ENCODE results near the gene MTA1.

The MTA1 gene

GRCh38 chr14:105498430-105499255 lies 79.0 kb downstream of the MTA1 start:
- no peaks in the 10 kb centered on the region for H3K27me3 ChIP-seq (ENCODE audit: control insufficient read depth, insufficient read depth, low read length)
- no peak overlapping the region for H3K9ac ChIP-seq (ENCODE audit: low read length)
- no peak overlapping the region for H3K27ac ChIP-seq (ENCODE audit: low read depth, low read length)
- H3K4me3 ChIP-seq (ENCODE audit: low read length) = no peak overlapping the region
- H3K36me3 ChIP-seq (ENCODE audit: control insufficient read depth, insufficient read depth, low read length) = no peaks in the 10 kb centered on the region
- H3K4me1 ChIP-seq (ENCODE audit: control insufficient read depth, insufficient read depth, low read length) = no peaks in the 10 kb centered on the region

- Histone ChIP-seq H3K4me3 (ENCODE audit: low read length) (no peak overlapping the region), H3K27me3 (ENCODE audit: control insufficient read depth, insufficient read depth, low read length) (no peaks in the 10 kb centered on the region), H3K9ac (ENCODE audit: low read length) (no peak overlapping the region), H3K4me1 (ENCODE audit: control insufficient read depth, insufficient read depth, low read length) (no peaks in the 10 kb centered on the region), H3K27ac (ENCODE audit: low read depth, low read length) (no peak overlapping the region), H3K36me3 (ENCODE audit: control insufficient read depth, insufficient read depth, low read length) (no peaks in the 10 kb centered on the region)
These were observed 79.8 kb downstream of the MTA1 start for GRCh38 chr14:105499256-105500035.

- Histone ChIP-seq H3K4me3 (ENCODE audit: low read length) (no peak overlapping the region), H3K4me1 (ENCODE audit: control insufficient read depth, insufficient read depth, low read length) (no peaks in the 10 kb centered on the region), H3K36me3 (ENCODE audit: control insufficient read depth, insufficient read depth, low read length) (no peaks in the 10 kb centered on the region), H3K27ac (ENCODE audit: low read depth, low read length) (no peak overlapping the region), H3K27me3 (ENCODE audit: control insufficient read depth, insufficient read depth, low read length) (no peaks in the 10 kb centered on the region), H3K9ac (ENCODE audit: low read length) (no peak overlapping the region)
These were observed 80.6 kb downstream of the MTA1 start for GRCh38 chr14:105500036-105500725.

GRCh38 chr14:105500726-105501101 lies 81.1 kb downstream of the MTA1 start:
- no peak overlapping the region for H3K27ac ChIP-seq (ENCODE audit: low read depth, low read length)
- no peak overlapping the region for H3K4me3 ChIP-seq (ENCODE audit: low read length)
- no peaks in the 10 kb centered on the region for H3K36me3 ChIP-seq (ENCODE audit: control insufficient read depth, insufficient read depth, low read length)
- H3K27me3 ChIP-seq (ENCODE audit: control insufficient read depth, insufficient read depth, low read length) = no peaks in the 10 kb centered on the region
- no peak overlapping the region for H3K9ac ChIP-seq (ENCODE audit: low read length)
- H3K4me1 ChIP-seq (ENCODE audit: control insufficient read depth, insufficient read depth, low read length) = no peaks in the 10 kb centered on the region

- Histone ChIP-seq H3K9ac (ENCODE audit: low read length) (no peak overlapping the region), H3K27ac (ENCODE audit: low read depth, low read length) (no peak overlapping the region), H3K4me3 (ENCODE audit: low read length) (no peak overlapping the region), H3K36me3 (ENCODE audit: control insufficient read depth, insufficient read depth, low read length) (no peaks in the 10 kb centered on the region), H3K27me3 (ENCODE audit: control insufficient read depth, insufficient read depth, low read length) (no peaks in the 10 kb centered on the region), H3K4me1 (ENCODE audit: control insufficient read depth, insufficient read depth, low read length) (no peaks in the 10 kb centered on the region)
These were observed 82.1 kb downstream of the MTA1 start for GRCh38 chr14:105501504-105502291.

GRCh38 chr14:105502446-105503295 lies 83.0 kb downstream of the MTA1 start:
- no peaks in the 10 kb centered on the region for H3K27me3 ChIP-seq (ENCODE audit: control insufficient read depth, insufficient read depth, low read length)
- H3K4me3 ChIP-seq (ENCODE audit: low read length) = no peak overlapping the region
- H3K9ac ChIP-seq (ENCODE audit: low read length) = no peak overlapping the region
- no peak overlapping the region for H3K27ac ChIP-seq (ENCODE audit: low read depth, low read length)
- H3K4me1 ChIP-seq (ENCODE audit: control insufficient read depth, insufficient read depth, low read length) = no peaks in the 10 kb centered on the region
- H3K36me3 ChIP-seq (ENCODE audit: control insufficient read depth, insufficient read depth, low read length) = no peaks in the 10 kb centered on the region

GRCh38 chr14:105503296-105503640 lies 83.6 kb downstream of the MTA1 start:
- Histone ChIP-seq H3K9ac (ENCODE audit: low read length) (no peak overlapping the region), H3K4me1 (ENCODE audit: control insufficient read depth, insufficient read depth, low read length) (no peaks in the 10 kb centered on the region), H3K36me3 (ENCODE audit: control insufficient read depth, insufficient read depth, low read length) (no peaks in the 10 kb centered on the region), H3K4me3 (ENCODE audit: low read length) (no peak overlapping the region), H3K27me3 (ENCODE audit: control insufficient read depth, insufficient read depth, low read length) (no peaks in the 10 kb centered on the region), H3K27ac (ENCODE audit: low read depth, low read length) (no peak overlapping the region)

GRCh38 chr14:105503935-105504692 lies 84.5 kb downstream of the MTA1 start:
- H3K4me3 ChIP-seq (ENCODE audit: low read length) = no peak overlapping the region
- no peak overlapping the region for H3K9ac ChIP-seq (ENCODE audit: low read length)
- no peaks in the 10 kb centered on the region for H3K36me3 ChIP-seq (ENCODE audit: control insufficient read depth, insufficient read depth, low read length)
- H3K4me1 ChIP-seq (ENCODE audit: control insufficient read depth, insufficient read depth, low read length) = no peaks in the 10 kb centered on the region
- H3K27ac ChIP-seq (ENCODE audit: low read depth, low read length) = no peak overlapping the region
- no peaks in the 10 kb centered on the region for H3K27me3 ChIP-seq (ENCODE audit: control insufficient read depth, insufficient read depth, low read length)

- Histone ChIP-seq H3K4me1 (ENCODE audit: control insufficient read depth, insufficient read depth, low read length) (no peaks in the 10 kb centered on the region), H3K27me3 (ENCODE audit: control insufficient read depth, insufficient read depth, low read length) (no peaks in the 10 kb centered on the region), H3K4me3 (ENCODE audit: low read length) (no peak overlapping the region), H3K36me3 (ENCODE audit: control insufficient read depth, insufficient read depth, low read length) (no peaks in the 10 kb centered on the region), H3K27ac (ENCODE audit: low read depth, low read length) (no peak overlapping the region), H3K9ac (ENCODE audit: low read length) (no peak overlapping the region)
These were observed 85.5 kb downstream of the MTA1 start for GRCh38 chr14:105505101-105505500.

GRCh38 chr14:105507247-105507646 lies 87.6 kb downstream of the MTA1 start:
- Histone ChIP-seq H3K27me3 (ENCODE audit: control insufficient read depth, insufficient read depth, low read length) (no peaks in the 10 kb centered on the region), H3K9ac (ENCODE audit: low read length) (no peak overlapping the region), H3K4me3 (ENCODE audit: low read length) (no peak overlapping the region), H3K36me3 (ENCODE audit: control insufficient read depth, insufficient read depth, low read length) (no peaks in the 10 kb centered on the region), H3K4me1 (ENCODE audit: control insufficient read depth, insufficient read depth, low read length) (no peaks in the 10 kb centered on the region), H3K27ac (ENCODE audit: low read depth, low read length) (no peak overlapping the region)

- H3K4me3 ChIP-seq (ENCODE audit: low read length) = no peak overlapping the region
- H3K4me1 ChIP-seq (ENCODE audit: control insufficient read depth, insufficient read depth, low read length) = no peaks in the 10 kb centered on the region
- H3K27ac ChIP-seq (ENCODE audit: low read depth, low read length) = no peak overlapping the region
- no peaks in the 10 kb centered on the region for H3K36me3 ChIP-seq (ENCODE audit: control insufficient read depth, insufficient read depth, low read length)
- no peaks in the 10 kb centered on the region for H3K27me3 ChIP-seq (ENCODE audit: control insufficient read depth, insufficient read depth, low read length)
- no peak overlapping the region for H3K9ac ChIP-seq (ENCODE audit: low read length)
These were observed 88.4 kb downstream of the MTA1 start for GRCh38 chr14:105508069-105508468.
